Heart right ventricle (tissue), 16 donors: ENCODE data around the gene STAM2. TPM values are rescaled to one million over a fixed set of nuclear protein-coding genes. Genes with fewer than 3 reads are reported as not detected.
"Not testable (repeated sequence)": the region's sequence is repeated elsewhere in the genome, so short reads cannot be mapped to it uniquely, and the experiment has no call there.

Source experiments
- ATAC-seq, 8 donors: fragments of 200-7000 bp; cut with Tn5 transposase; one replicate each; pipeline ENCODE4 v1.9.1; 2020; ENCODE audit warnings: mild to moderate bottlenecking in 8 of 8, moderate library complexity in 8 of 8, moderate number of reproducible peaks in 1 of 8
- DNase-seq, 2 donors: peaks; one replicate each; pipeline ENCODE4 v3.0.0-alpha.2; 2020
- H3K27ac ChIP-seq, 10 donors: fragments of 200-600 bp; sonication (generic) in 2 of 10; one replicate each; pipeline versions ENCODE4 v1.5.0 to v1.8.0; 2020 to 2022; ENCODE audit warnings: mild to moderate bottlenecking in 3 of 10
- H3K27me3 ChIP-seq, 7 donors: fragments of 200-600 bp; one replicate each; pipeline ENCODE4 v1.8.0; 2021 to 2022; ENCODE audit warnings: mild to moderate bottlenecking in 2 of 7
- H3K36me3 ChIP-seq, 9 donors: fragments of 200-600 bp; sonication (generic) in 1 of 9; one replicate each; pipeline versions ENCODE4 v1.5.0 to v1.8.0; 2020 to 2022; ENCODE audit warnings: mild to moderate bottlenecking in 2 of 9
- H3K4me1 ChIP-seq, 9 donors: fragments of 200-600 bp; sonication (generic) in 1 of 9; one replicate each; pipeline versions ENCODE4 v1.5.0 to v1.8.0; 2020 to 2022; ENCODE audit warnings: mild to moderate bottlenecking in 4 of 9
- H3K4me3 ChIP-seq, 10 donors: fragments of 200-600 bp; sonication (generic) in 2 of 10; one replicate each; pipeline versions ENCODE4 v1.5.0 to v1.8.0; 2020 to 2022; ENCODE audit warnings: mild to moderate bottlenecking in 7 of 10, moderate library complexity in 2 of 10
- H3K9me3 ChIP-seq, 11 donors: fragments of 200-600 bp in 10 of 11; sonication (generic) in 2 of 11; one replicate each; pipeline versions ENCODE4 v1.5.0 to v1.8.0; 2013 to 2022; ENCODE audit warnings: mild to moderate bottlenecking in 2 of 11, control low read depth in 1 of 11, moderate library complexity in 1 of 11
- WGBS, 2 donors: extraction: QIAGEN DNeasy Blood & Tissue Kit; methylation state at CpG; one replicate each; pipeline ENCODE4 v1.1.7; 2013; ENCODE audit warnings: inconsistent platforms in 1 of 2; 5-methylcytosine and 5-hydroxymethylcytosine counted together
- intact Hi-C, 10 donors: fragments of 100-400 bp; cut with DNase I; formaldehyde crosslinking; loops; one replicate each; pipeline versions ENCODE4 v1.11.1 to v1.14.2; 2022
- polyA plus RNA-seq, 2 donors: library from polyadenylated mRNA; stranded (reverse); fragments of 200-250 nt; gene quantifications; one replicate each; pipeline ENCODE4 v1.2.3, GENCODE V29; 2013
- total RNA-seq, 10 donors: library from RNA; stranded (reverse); fragmentation: NEBNext Ultra II Directional in 3 of 10; extraction: Animal tissue kit (Norgen Biotek cat#: 25700) in 3 of 10; gene quantifications; one replicate each; pipeline versions ENCODE4 v1.2.1 to v1.2.4, GENCODE V29; 2021 to 2023
- TF ChIP-seq, protein P1 (sequence below), 9 donors: fragments of 200-600 bp; sonication (generic) in 2 of 9; IDR thresholded peaks; one replicate each; pipeline versions ENCODE4 v1.5.0 to v1.8.0; 2021 to 2022; ENCODE audit warnings: antibody characterized with exemption in 9 of 9, mild to moderate bottlenecking in 5 of 9, moderate library complexity in 1 of 9
- donor health status: Arrhythmogenic right ventricular cardiomyopathy.
- donor health status: ischemic (EF 13 %, LVEDD 7.1; RV severe dilation, severe dysfunction).
- donor health status: healthy with polysubstance abuse.
- donor health status: DM: no; HTN: yes; CAD: no.
- donor health status: DM: no; HTN: no; CAD: no.
- donor health status: ischemic (EF 25% LVEDD 6.9; RV normal size, moderate dysfunction).
- donor health status: ischemic (EF 25% LVEDD 5.7; RV mildly dilated, moderate dysfunction).
- donor health status: healthy.
- donor health status: DM: yes; HTN: yes; CAD: no.
- donor health status: Ischemic cardiomyopathy.
- donor health status: ischemic (EF 35%, LVEDD 5.7; RV mildly dilated, moderate dysfunction).
- donor health status: nonischemic (EF 11% LVEDD 7.7; RV severe dilation, severe dysfunction).
- donor health status: DM: yes; HTN: yes; CAD: no.
- donor health status: PGD.
- donor health status: ischemic (EF 29% LVEDD 5.4; RV normal size, mild dysfunction).
- donor health status: nonischemic (EF 23%, LVEDD 6.1; RV moderate dilation, normal function).

The STAM2 gene
- total and polyA plus RNA-seq, 12 donors = 6.9 to 35.9 (median 25.0) TPM

DNA sequence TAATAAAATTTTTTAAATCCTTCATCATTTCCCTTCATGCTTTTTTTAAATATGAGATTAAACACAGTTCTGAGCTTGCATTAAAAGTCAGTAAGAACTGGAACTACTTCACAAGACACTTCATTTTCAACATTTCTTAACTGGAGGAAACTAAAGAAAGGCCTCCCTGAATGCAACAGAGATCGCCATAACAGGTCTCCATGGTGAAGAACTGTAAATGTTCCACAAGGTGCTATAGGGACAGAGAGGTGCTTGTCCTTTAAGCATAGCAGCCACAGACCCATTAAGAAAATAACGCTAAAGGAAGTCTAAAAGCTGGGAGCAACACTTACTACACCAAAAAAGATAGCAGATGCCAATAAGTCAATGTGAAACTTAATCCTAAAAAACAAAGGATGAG is 8.5 kb downstream of the STAM2 start:
- DNase-seq = no peak
- intact Hi-C loops = no loop called here
- ATAC-seq = peak in 2 of 8 donors; percentile 30 to 33
- Histone ChIP-seq H3K27me3 (no peaks in the 10 kb centered on the region), H3K27ac (peak overlapping the region in 3 of 10 donors; percentile 7 to 24 (median 9)), H3K4me1 (peaks cover 3 to 69% (median 35%) of the 10 kb centered on the region in 9 donors), H3K4me3 (no peak overlapping the region), H3K36me3 (no peaks in the 10 kb centered on the region), H3K9me3 (no peaks in the 10 kb centered on the region)
- 59 to 75% methylated on average over 2 of the region's 2 CpGs for WGBS, 2 donors
- TF ChIP-seq, protein P1, sequence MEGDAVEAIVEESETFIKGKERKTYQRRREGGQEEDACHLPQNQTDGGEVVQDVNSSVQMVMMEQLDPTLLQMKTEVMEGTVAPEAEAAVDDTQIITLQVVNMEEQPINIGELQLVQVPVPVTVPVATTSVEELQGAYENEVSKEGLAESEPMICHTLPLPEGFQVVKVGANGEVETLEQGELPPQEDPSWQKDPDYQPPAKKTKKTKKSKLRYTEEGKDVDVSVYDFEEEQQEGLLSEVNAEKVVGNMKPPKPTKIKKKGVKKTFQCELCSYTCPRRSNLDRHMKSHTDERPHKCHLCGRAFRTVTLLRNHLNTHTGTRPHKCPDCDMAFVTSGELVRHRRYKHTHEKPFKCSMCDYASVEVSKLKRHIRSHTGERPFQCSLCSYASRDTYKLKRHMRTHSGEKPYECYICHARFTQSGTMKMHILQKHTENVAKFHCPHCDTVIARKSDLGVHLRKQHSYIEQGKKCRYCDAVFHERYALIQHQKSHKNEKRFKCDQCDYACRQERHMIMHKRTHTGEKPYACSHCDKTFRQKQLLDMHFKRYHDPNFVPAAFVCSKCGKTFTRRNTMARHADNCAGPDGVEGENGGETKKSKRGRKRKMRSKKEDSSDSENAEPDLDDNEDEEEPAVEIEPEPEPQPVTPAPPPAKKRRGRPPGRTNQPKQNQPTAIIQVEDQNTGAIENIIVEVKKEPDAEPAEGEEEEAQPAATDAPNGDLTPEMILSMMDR (IDR thresholded peaks at IDR 0.05) = no peak

DNA sequence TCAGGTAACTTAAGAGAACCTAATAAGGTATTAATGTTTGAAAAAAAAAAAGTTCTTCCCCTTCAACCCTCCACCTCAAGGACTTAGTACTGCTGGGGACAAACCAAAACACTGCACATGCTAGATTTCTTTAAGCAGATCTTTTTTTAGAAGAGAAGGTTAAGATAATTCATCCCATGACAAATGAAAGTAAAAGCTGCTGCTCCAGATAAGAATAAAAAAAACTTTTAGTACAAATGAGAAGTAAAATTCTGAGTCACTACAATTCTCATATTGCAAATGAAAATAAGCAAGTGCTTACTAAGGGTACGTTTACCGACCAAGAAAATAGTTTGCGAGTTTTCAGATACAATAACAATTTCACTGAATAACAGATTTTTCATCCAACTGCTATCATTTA is 8.9 kb downstream of the STAM2 start:
- no peak overlapping the region for H3K4me3 ChIP-seq
- intact Hi-C loops = no loop called here
- H3K27me3 ChIP-seq = no peaks in the 10 kb centered on the region
- TF ChIP-seq, protein P1 (IDR thresholded peaks at IDR 0.05) = no peak
- peak overlapping the region in 3 of 10 donors; percentile 7 to 15 (median 9) for H3K27ac ChIP-seq
- ATAC-seq (peak in 3 of 8 donors; percentile 38 to 47 (median 41)), DNase-seq (no peak)
- H3K9me3 ChIP-seq = no peaks in the 10 kb centered on the region
- peaks cover 3 to 65% (median 30%) of the 10 kb centered on the region in 9 donors for H3K4me1 ChIP-seq
- 43 to 50% methylated on average over 3 of the region's 3 CpGs for WGBS, 2 donors
- H3K36me3 ChIP-seq = no peaks in the 10 kb centered on the region

DNA sequence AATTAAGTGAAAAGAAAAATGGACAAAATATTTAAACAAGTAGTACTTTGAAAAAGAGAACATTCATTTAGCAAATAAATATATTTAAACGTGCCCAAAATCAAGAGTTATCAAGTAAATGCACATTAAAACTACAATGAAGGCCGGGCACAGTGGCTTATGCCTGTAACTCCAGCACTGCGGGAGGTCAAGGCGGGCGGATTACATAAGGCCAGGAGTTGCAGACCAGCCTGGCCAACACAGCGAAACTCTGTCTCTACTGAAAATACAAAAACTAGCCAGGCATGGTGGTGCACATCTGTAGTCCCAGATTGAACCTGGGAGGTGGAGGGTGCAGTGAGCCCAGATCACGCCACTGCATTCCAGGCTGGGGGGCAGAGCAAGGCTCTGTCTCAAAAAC is 9.8 kb downstream of the STAM2 start:
- H3K9me3 ChIP-seq = no peaks in the 10 kb centered on the region
- H3K36me3 ChIP-seq = no peaks in the 10 kb centered on the region
- peak overlapping the region in 1 of 10 donors; percentile 15 for H3K27ac ChIP-seq
- H3K4me3 ChIP-seq = no peak overlapping the region
- H3K4me1 ChIP-seq = peaks cover 3 to 56% (median 24%) of the 10 kb centered on the region in 9 donors
- ATAC-seq (no peak), DNase-seq (no peak)
- no peaks in the 10 kb centered on the region for H3K27me3 ChIP-seq
- TF ChIP-seq, protein P1 (IDR thresholded peaks at IDR 0.05) = no peak
- intact Hi-C loops = no loop called here
- 92 to 93% methylated on average over 7 of the region's 7 CpGs for WGBS, 2 donors

DNA sequence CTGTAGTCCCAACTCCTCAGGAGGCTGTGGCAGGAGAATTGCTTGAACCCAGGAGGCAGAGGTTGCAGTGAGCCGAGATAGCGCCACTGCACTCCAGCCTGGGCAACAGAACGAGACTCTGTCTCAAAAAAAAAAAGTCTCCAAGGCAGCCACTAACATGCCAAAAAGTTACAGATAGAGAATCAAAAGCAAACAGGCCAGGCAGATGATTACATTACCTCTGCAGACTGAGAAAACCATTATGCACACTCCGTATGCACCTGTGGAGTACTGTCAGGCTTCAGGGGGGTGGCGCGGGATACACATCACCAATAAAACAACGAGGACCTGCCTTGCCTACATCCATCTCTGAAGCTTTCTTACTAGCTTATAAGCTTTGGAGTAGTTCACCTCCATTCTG is 10.3 kb downstream of the STAM2 start:
- H3K27me3 ChIP-seq = no peaks in the 10 kb centered on the region
- TF ChIP-seq, protein P1 (IDR thresholded peaks at IDR 0.05) = no peak
- DNase-seq = no peak
- no peak overlapping the region for H3K27ac ChIP-seq
- no peaks in the 10 kb centered on the region for H3K9me3 ChIP-seq
- H3K4me1 ChIP-seq = peaks cover 3 to 54% (median 24%) of the 10 kb centered on the region in 9 donors
- 94% methylated on average over 7 of the region's 7 CpGs for WGBS, 2 donors
- H3K36me3 ChIP-seq = no peaks in the 10 kb centered on the region
- intact Hi-C loops = no loop called here
- ATAC-seq = no peak
- no peak overlapping the region for H3K4me3 ChIP-seq

DNA sequence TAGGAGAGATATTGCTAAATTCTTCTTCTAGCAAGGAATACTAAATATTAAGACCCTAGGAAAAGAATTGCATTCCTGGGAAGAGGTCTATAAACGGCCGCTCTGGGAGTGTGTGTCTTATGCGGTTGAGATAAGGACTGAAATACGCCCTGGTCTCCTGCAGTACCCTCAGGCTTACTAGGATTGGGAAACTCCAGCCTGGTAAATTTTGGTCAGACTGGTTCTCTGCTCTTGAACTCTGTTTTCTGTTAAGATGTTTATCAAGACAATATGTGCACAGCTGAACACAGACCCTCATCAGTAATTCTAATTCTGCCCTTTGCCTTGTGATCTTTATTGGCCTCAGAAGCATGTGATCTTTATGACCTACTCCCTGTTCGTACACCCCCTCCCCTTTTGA is 11.9 kb downstream of the STAM2 start:
- H3K4me3 ChIP-seq, intact Hi-C loops, H3K36me3 ChIP-seq, H3K27ac ChIP-seq, H3K9me3 ChIP-seq, ATAC-seq, DNase-seq, H3K27me3 ChIP-seq: not testable (repeated sequence)
- 89 to 92% methylated on average over 5 of the region's 5 CpGs for WGBS, 2 donors
- peaks cover 3 to 43% (median 24%) of the 10 kb centered on the region in 9 donors for H3K4me1 ChIP-seq
